HL-60 (cell line): ENCODE measurements around the gene IFRD2.

Experiments used
- DNase-seq, 2 experiments: peaks; one replicate each; pipeline ENCODE4 v3.0.0-alpha.2; 2010 to 2020; ENCODE audit warnings: low read depth in 1 of 2, low spot score in 1 of 2
- H3K27ac ChIP-seq: fragments of 250-450 bp; sonication (Bioruptor Pico); replicated peaks from 2 replicates; pipeline ENCODE4 v1.5.1; 2020; ENCODE audit warnings: mild to moderate bottlenecking, moderate library complexity
- H3K27me3 ChIP-seq: fragments of 250-450 bp; sonication (Bioruptor Pico); 2 replicates; pipeline ENCODE4 v1.5.1; 2021; ENCODE audit warnings: mild to moderate bottlenecking, moderate library complexity; ENCODE audit not compliant: insufficient read depth, poor library complexity, severe bottlenecking
- H3K4me3 ChIP-seq: replicated peaks from 2 replicates; pipeline ENCODE4 v1.5.1; 2011; ENCODE audit warnings: mild to moderate bottlenecking, control low read depth, low read length; ENCODE audit not compliant: insufficient read depth
- GABPA ChIP-seq: IDR thresholded peaks from 2 replicates; pipeline ENCODE4 v1.6.1; 2012; ENCODE audit warnings: low read depth
- POLR2AphosphoS5 ChIP-seq: IDR thresholded peaks from 2 replicates; pipeline ENCODE4 v1.6.1; 2012; ENCODE audit warnings: low read depth
- SPI1 ChIP-seq: IDR thresholded peaks from 2 replicates; pipeline ENCODE4 v1.6.1; 2012; ENCODE audit warnings: low read depth, mild to moderate bottlenecking, borderline replicate concordance
- TF ChIP-seq, protein P1 (sequence below): IDR thresholded peaks from one replicate; pipeline ENCODE4 v1.5.1; 2011; ENCODE audit warnings: low read length, control low read depth, inconsistent platforms; ENCODE audit not compliant: insufficient read depth
- TF ChIP-seq, protein P2 (sequence below): IDR thresholded peaks from 2 replicates; pipeline ENCODE4 v1.6.1; 2012; ENCODE audit warnings: low read depth; ENCODE audit not compliant: insufficient replicate concordance

Gene IFRD2

DNA sequence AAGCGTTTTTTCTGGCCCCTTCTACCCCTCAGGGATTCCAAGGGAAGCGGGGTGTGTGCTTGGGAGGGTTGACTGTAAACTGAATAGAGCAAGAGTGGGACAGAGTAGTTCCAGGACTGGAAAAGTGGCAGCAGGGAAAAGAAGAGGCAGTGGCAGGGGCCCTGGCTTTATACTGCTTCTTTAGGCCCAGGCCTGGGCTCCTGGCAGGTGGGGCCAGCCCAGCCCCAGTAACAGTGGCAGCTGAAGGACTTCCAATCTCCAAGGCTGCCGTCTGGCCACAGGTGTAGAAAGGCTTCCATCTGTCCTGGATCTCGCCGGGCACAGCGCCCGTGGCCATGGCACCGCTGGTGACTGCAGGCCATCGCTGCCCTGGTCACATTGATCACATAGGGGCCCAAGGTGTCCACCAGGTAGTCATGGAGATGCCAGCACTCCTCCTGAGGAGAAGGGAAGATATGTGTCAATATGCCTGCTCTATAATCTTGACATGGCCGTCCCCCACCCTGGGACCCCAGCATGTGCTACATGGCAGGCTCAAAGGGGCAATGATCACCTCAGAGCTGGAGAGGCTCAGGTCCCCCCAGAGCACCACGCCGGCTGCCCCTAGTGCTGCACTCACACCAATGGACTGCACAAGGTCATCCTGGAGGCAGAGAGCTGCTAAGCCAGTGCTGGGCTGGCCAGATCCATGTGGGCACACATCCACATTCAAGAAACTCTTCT is 1.0 kb upstream of the IFRD2 start:
- TF ChIP-seq, protein P1, sequence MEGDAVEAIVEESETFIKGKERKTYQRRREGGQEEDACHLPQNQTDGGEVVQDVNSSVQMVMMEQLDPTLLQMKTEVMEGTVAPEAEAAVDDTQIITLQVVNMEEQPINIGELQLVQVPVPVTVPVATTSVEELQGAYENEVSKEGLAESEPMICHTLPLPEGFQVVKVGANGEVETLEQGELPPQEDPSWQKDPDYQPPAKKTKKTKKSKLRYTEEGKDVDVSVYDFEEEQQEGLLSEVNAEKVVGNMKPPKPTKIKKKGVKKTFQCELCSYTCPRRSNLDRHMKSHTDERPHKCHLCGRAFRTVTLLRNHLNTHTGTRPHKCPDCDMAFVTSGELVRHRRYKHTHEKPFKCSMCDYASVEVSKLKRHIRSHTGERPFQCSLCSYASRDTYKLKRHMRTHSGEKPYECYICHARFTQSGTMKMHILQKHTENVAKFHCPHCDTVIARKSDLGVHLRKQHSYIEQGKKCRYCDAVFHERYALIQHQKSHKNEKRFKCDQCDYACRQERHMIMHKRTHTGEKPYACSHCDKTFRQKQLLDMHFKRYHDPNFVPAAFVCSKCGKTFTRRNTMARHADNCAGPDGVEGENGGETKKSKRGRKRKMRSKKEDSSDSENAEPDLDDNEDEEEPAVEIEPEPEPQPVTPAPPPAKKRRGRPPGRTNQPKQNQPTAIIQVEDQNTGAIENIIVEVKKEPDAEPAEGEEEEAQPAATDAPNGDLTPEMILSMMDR = no peak
- TF ChIP-seq GABPA = no peak
- TF ChIP-seq POLR2AphosphoS5 = no peak
- no peak for TF ChIP-seq SPI1
- TF ChIP-seq, protein P2, sequence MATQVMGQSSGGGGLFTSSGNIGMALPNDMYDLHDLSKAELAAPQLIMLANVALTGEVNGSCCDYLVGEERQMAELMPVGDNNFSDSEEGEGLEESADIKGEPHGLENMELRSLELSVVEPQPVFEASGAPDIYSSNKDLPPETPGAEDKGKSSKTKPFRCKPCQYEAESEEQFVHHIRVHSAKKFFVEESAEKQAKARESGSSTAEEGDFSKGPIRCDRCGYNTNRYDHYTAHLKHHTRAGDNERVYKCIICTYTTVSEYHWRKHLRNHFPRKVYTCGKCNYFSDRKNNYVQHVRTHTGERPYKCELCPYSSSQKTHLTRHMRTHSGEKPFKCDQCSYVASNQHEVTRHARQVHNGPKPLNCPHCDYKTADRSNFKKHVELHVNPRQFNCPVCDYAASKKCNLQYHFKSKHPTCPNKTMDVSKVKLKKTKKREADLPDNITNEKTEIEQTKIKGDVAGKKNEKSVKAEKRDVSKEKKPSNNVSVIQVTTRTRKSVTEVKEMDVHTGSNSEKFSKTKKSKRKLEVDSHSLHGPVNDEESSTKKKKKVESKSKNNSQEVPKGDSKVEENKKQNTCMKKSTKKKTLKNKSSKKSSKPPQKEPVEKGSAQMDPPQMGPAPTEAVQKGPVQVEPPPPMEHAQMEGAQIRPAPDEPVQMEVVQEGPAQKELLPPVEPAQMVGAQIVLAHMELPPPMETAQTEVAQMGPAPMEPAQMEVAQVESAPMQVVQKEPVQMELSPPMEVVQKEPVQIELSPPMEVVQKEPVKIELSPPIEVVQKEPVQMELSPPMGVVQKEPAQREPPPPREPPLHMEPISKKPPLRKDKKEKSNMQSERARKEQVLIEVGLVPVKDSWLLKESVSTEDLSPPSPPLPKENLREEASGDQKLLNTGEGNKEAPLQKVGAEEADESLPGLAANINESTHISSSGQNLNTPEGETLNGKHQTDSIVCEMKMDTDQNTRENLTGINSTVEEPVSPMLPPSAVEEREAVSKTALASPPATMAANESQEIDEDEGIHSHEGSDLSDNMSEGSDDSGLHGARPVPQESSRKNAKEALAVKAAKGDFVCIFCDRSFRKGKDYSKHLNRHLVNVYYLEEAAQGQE = no peak
- peak overlapping the region; percentile 85 for H3K27ac ChIP-seq
- no peak overlapping the region; the same call in 1 of the 2 replicates for H3K4me3 ChIP-seq
- no peak for DNase-seq
- H3K27me3 ChIP-seq = no peaks in the 10 kb centered on the region

DNA sequence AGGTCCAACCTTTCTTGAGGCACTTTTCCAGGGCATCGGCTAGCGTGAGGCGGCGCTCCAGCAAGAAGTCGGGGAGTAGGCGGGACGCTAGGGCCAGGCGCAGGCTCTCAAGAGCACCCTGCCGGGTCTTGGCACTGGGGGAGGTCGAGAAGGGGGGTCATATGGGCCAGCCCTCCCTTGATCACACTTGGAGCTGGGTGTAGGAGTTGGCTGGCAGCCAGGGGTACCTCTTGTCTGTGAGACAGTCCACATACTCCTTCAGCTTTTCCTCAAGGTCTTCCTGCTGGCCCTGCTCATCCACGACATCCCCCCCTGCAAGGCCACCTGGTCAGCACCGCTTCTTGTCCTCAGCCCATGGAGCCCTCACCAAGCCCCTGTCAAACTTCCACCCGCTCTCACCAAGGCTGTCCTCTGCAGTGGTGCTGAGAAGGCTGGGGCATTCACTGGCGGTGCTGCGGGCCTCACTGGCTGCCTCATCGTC is 2.0 kb downstream of the IFRD2 start:
- TF ChIP-seq, protein P1 = no peak
- TF ChIP-seq, protein P2 = no peak
- no peak for TF ChIP-seq SPI1
- no peak for DNase-seq
- H3K27ac ChIP-seq = no peak overlapping the region
- H3K27me3 ChIP-seq = no peaks in the 10 kb centered on the region
- H3K4me3 ChIP-seq = no peak overlapping the region

DNA sequence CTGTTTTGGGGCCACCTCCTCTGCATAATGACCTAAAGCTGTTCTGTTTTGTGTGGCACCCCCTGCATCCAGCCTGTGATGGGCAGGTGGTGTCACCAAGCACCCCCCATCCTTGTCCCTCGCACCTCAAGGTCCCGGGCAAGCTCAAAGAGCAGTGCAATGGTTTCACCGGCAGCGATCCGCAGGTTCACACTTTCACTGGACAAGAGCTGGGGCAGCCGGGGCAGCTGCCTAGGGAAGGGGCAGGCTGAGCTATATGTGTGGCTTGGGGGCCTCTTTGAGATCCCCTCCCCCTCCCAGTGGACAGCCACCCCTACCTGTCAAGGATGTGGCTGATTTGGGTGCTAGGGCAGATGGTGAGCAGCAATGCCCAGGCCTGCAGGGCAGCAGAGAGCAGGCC is 3.1 kb downstream of the IFRD2 start:
- no peak for DNase-seq
- no peak for TF ChIP-seq POLR2AphosphoS5
- no peak for TF ChIP-seq SPI1
- TF ChIP-seq, protein P1 = no peak
- TF ChIP-seq, protein P2 = no peak
- no peak for TF ChIP-seq GABPA
- H3K4me3 ChIP-seq = no peak overlapping the region
- H3K27me3 ChIP-seq = no peaks in the 10 kb centered on the region
- no peak overlapping the region for H3K27ac ChIP-seq
